ENCODE results near the gene ARIH2.

Gene ARIH2

GRCh38 chr3:49020330-49021212, 101.9 kb downstream of the ARIH2 start:
- DNase-seq (ENCODE audit: low spot score): no peak

- peak; percentile 96 for DNase-seq (ENCODE audit: low spot score)
Measured at GRCh38 chr3:49021213-49021812, 102.7 kb downstream of the ARIH2 start.

- peak; percentile 96 for DNase-seq (ENCODE audit: low spot score)
Measured at GRCh38 chr3:49021813-49022687, 103.4 kb downstream of the ARIH2 start, which contains the start of gene NDUFAF3. Gene NDUFAF3, plus strand, starts transcription at chr3:49022121. Its CDS starts 24 bp downstream, at chr3:49022145.

GRCh38 chr3:49022688-49023171, 104.1 kb downstream of the ARIH2 start:
- DNase-seq (ENCODE audit: low spot score): no peak

GRCh38 chr3:49023775-49024174, 105.1 kb downstream of the ARIH2 start:
- no peak for DNase-seq (ENCODE audit: low spot score)

GRCh38 chr3:49024449-49024848, 105.8 kb downstream of the ARIH2 start:
- no peak for DNase-seq (ENCODE audit: low spot score)

GRCh38 chr3:49025005-49025792, 106.6 kb downstream of the ARIH2 start:
- no peak for DNase-seq (ENCODE audit: low spot score)

GRCh38 chr3:49025793-49026520, 107.3 kb downstream of the ARIH2 start:
- DNase-seq (ENCODE audit: low spot score): no peak

GRCh38 chr3:49026536-49026935, 107.9 kb downstream of the ARIH2 start:
- no peak for DNase-seq (ENCODE audit: low spot score)

GRCh38 chr3:49027634-49028033, 109.0 kb downstream of the ARIH2 start:
- no peak for DNase-seq (ENCODE audit: low spot score)

- no peak for DNase-seq (ENCODE audit: low spot score)
Measured at GRCh38 chr3:49028298-49028672, 109.6 kb downstream of the ARIH2 start.

GRCh38 chr3:49028673-49029562, 110.3 kb downstream of the ARIH2 start, which contains the start of gene IMPDH2:
Gene IMPDH2, minus strand, starts transcription at chr3:49029398. Its CDS starts 48 bp downstream, at chr3:49029350.
- DNase-seq (ENCODE audit: low spot score): peak; percentile 89

GRCh38 chr3:49029563-49029884, 110.9 kb downstream of the ARIH2 start:
- no peak for DNase-seq (ENCODE audit: low spot score)

GRCh38 chr3:49030321-49030720, 111.7 kb downstream of the ARIH2 start:
- no peak for DNase-seq (ENCODE audit: low spot score)

GRCh38 chr3:49032646-49033304, 114.1 kb downstream of the ARIH2 start:
- no peak for DNase-seq (ENCODE audit: low spot score)

- DNase-seq (ENCODE audit: low spot score): no peak
Measured at GRCh38 chr3:49034650-49035049, 116.0 kb downstream of the ARIH2 start.

GRCh38 chr3:49035281-49035680, 116.6 kb downstream of the ARIH2 start:
- DNase-seq (ENCODE audit: low spot score): no peak
